NCI-H1930 (cell line): ENCODE measurements around the gene RAD1.

Experiments used
- DNase-seq, 2 experiments: peaks; one replicate each; lab custom pipeline; 2025; lab: John Stamatoyannopoulos, UW

Gene RAD1

GRCh38 chr5:34865091-34865490 lies 50.2 kb downstream of the RAD1 start:
- no peak for DNase-seq

- no peak for DNase-seq
Observed at GRCh38 chr5:34863946-34864345, 51.4 kb downstream of the RAD1 start.

GRCh38 chr5:34859253-34859652 lies 56.1 kb downstream of the RAD1 start:
- DNase-seq: no peak

GRCh38 chr5:34858790-34859189 lies 56.5 kb downstream of the RAD1 start:
- no peak for DNase-seq

- DNase-seq: no peak
Observed at GRCh38 chr5:34857894-34858293, 57.4 kb downstream of the RAD1 start.

GRCh38 chr5:34857161-34857560 lies 58.1 kb downstream of the RAD1 start:
- DNase-seq: no peak
